CD4-positive, alpha-beta T cell (primary cell): ENCODE measurements around the gene KRT74. TPM values are rescaled to one million over a fixed set of nuclear protein-coding genes. Genes with fewer than 3 reads are reported as not detected.

ENCODE experiments used
- ATAC-seq: fragments of 200-7000 bp; cut with Tn5 transposase; one replicate; pipeline ENCODE4 v1.10.0; 2022; ENCODE audit warnings: mild to moderate bottlenecking; ENCODE audit not compliant: poor library complexity
- CTCF ChIA-PET: fragments of 350-600 bp; sonication (Branson Sonifier 250); formaldehyde crosslinking; loops from one replicate; lab custom pipeline; 2021; ENCODE audit warnings: antibody characterized with exemption, inconsistent platforms; lab: Charles Lee
- POLR2A ChIA-PET: fragments of 350-600 bp; sonication (Branson Sonifier 250); formaldehyde crosslinking; loops from one replicate; lab custom pipeline; 2021; ENCODE audit warnings: antibody characterized with exemption, inconsistent platforms; lab: Charles Lee
- DNase-seq, 14 experiments: peaks; one replicate each; pipeline ENCODE4 v3.0.0-alpha.2; 2013 to 2020; ENCODE audit warnings: mixed read lengths in 2 of 14
- H3K27ac ChIP-seq, 2 donors: one replicate each; pipeline versions ENCODE4 v1.5.1 to v1.7.0; 2013; ENCODE audit warnings: low read length in 2 of 2, low read depth in 1 of 2, mild to moderate bottlenecking in 1 of 2
- H3K27me3 ChIP-seq, 2 experiments: 1 replicate in 1 of 2; 2 replicates in 1 of 2; pipeline versions ENCODE4 v1.6.1 to v1.7.0; 2013; ENCODE audit warnings: low read length in 2 of 2, control low read depth in 1 of 2, mild to moderate bottlenecking in 1 of 2, moderate library complexity in 1 of 2; ENCODE audit not compliant: insufficient read depth in 2 of 2, control insufficient read depth in 1 of 2
- H3K36me3 ChIP-seq: one replicate; pipeline ENCODE4 v1.6.1; 2013; ENCODE audit warnings: low read length, control low read depth; ENCODE audit not compliant: insufficient read depth
- H3K4me1 ChIP-seq: one replicate; pipeline ENCODE4 v1.6.1; 2013; ENCODE audit warnings: low read length, control low read depth; ENCODE audit not compliant: insufficient read depth
- H3K4me3 ChIP-seq: one replicate; pipeline ENCODE4 v1.5.1; 2013; ENCODE audit warnings: mild to moderate bottlenecking, low read length, moderate library complexity
- H3K9me3 ChIP-seq, 2 experiments: 1 replicate in 1 of 2; 2 replicates in 1 of 2; pipeline versions ENCODE4 v1.6.1 to v1.7.0; 2013; ENCODE audit warnings: low read length in 2 of 2, mild to moderate bottlenecking in 2 of 2, control low read depth in 1 of 2, moderate library complexity in 1 of 2; ENCODE audit not compliant: control insufficient read depth in 1 of 2, insufficient read depth in 1 of 2
- H3K27ac Mint-ChIP-seq: one replicate; pipeline ENCODE4 v1.8.0; 2020; ENCODE audit warnings: mixed read lengths
- H3K27me3 Mint-ChIP-seq: one replicate; pipeline ENCODE4 v1.8.0; 2021; ENCODE audit warnings: mixed read lengths
- H3K36me3 Mint-ChIP-seq: one replicate; pipeline ENCODE4 v1.8.0; 2021; ENCODE audit warnings: low read depth, mixed read lengths
- H3K4me1 Mint-ChIP-seq: one replicate; pipeline ENCODE4 v1.8.0; 2021; ENCODE audit warnings: low read depth, mixed read lengths
- H3K4me3 Mint-ChIP-seq: one replicate; pipeline ENCODE4 v1.8.0; 2020; ENCODE audit warnings: mild to moderate bottlenecking, mixed read lengths
- H3K9me3 Mint-ChIP-seq: one replicate; pipeline ENCODE4 v1.8.0; 2020; ENCODE audit warnings: mixed read lengths
- CTCF ChIP-seq: fragments of 200-600 bp; IDR thresholded peaks from one replicate; pipeline ENCODE4 v1.8.0; 2022; ENCODE audit warnings: antibody characterized with exemption, mild to moderate bottlenecking
- intact Hi-C, 2 experiments: fragments of 100-400 bp; cut with DNase I in 1 of 2; cut with micrococcal nuclease in 1 of 2; formaldehyde crosslinking; loops; one replicate each; pipeline versions ENCODE4 v1.15.1 to v1.9.0; 2023 to 2025; cut with DNase I, micrococcal nuclease
- total RNA-seq, 174 experiments: library from RNA in 2 of 174; stranded (reverse) in 2 of 174; gene quantifications; one replicate each; pipeline ENCODE4 v1.2.3 and lab custom pipeline; 2021 to 2026

The KRT74 gene
- total RNA-seq, 2 experiments from 2014 or later = 0.30 to 0.34 TPM

DNA sequence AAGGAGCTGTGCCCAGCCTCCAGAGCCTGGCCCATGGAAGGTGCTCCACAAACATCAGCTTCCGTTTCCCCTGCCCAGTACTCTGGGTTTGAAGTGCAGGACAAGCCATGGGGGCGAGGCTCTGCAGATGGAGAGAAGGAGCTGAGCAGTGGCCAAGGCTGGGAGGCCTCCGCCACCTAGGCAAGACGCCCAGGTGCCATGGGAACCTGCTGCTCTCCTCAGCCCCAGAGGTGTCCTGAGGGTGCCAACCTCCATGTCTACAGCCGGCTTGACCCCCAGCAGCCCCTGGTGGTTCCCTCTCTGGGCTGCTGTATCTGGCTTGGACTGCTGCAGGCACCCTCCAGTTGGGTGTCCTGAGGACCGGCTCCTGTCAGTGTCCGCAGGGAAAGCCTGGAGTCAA lies 33.1 kb downstream of the KRT74 start:
- Histone ChIP-seq H3K4me1 (no peaks in the 10 kb centered on the region), H3K27ac (no peak overlapping the region), H3K4me3 (no peak overlapping the region), H3K9me3 (no peaks in the 10 kb centered on the region), H3K27me3 (peaks cover 0 to 3% of the 10 kb centered on the region in 2 experiments), H3K36me3 (no peaks in the 10 kb centered on the region)
- Mint-ChIP-seq H3K27ac (no peak overlapping the region), H3K4me3 (no peak overlapping the region), H3K4me1 (no peaks in the 10 kb centered on the region), H3K36me3 (no peaks in the 10 kb centered on the region), H3K9me3 (no peaks in the 10 kb centered on the region), H3K27me3 (no peaks in the 10 kb centered on the region)
- no peak for TF ChIP-seq CTCF
- POLR2A ChIA-PET = no interaction called here
- CTCF ChIA-PET = no interaction called here
- intact Hi-C loops = no loop called here
- DNase-seq (no peak), ATAC-seq (no peak)

DNA sequence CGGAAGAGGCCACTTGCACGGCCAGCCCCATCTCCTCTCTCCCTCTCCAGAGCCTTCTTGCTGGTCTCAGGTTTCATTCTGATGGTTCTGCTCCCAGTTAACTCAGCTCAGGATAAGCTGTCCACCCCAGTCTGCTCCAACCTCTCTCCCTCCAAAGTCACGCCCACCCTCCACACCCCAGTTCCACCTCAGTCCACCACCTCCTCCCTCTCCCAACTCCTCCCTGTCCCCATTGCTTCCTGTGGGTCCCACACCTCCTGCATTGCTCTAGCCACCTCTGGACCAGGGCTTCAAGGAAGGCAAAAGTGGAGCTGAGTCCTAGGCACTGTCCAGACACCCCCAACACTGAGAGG lies 33.8 kb downstream of the KRT74 start:
- DNase-seq = no peak
- no peak overlapping the region for H3K4me3 ChIP-seq
- no peaks in the 10 kb centered on the region for H3K9me3 Mint-ChIP-seq
- ATAC-seq = no peak
- no peaks in the 10 kb centered on the region for H3K36me3 ChIP-seq
- POLR2A ChIA-PET = no interaction called here
- H3K4me1 Mint-ChIP-seq = no peaks in the 10 kb centered on the region
- no peaks in the 10 kb centered on the region for H3K9me3 ChIP-seq
- no peaks in the 10 kb centered on the region for H3K27me3 Mint-ChIP-seq
- CTCF ChIA-PET = no interaction called here
- H3K27me3 ChIP-seq = peaks cover 0 to 3% of the 10 kb centered on the region in 2 experiments
- intact Hi-C loops = no loop called here
- no peaks in the 10 kb centered on the region for H3K4me1 ChIP-seq
- H3K27ac ChIP-seq = no peak overlapping the region
- no peaks in the 10 kb centered on the region for H3K36me3 Mint-ChIP-seq
- no peak overlapping the region for H3K4me3 Mint-ChIP-seq
- no peak overlapping the region for H3K27ac Mint-ChIP-seq
- no peak for TF ChIP-seq CTCF

DNA sequence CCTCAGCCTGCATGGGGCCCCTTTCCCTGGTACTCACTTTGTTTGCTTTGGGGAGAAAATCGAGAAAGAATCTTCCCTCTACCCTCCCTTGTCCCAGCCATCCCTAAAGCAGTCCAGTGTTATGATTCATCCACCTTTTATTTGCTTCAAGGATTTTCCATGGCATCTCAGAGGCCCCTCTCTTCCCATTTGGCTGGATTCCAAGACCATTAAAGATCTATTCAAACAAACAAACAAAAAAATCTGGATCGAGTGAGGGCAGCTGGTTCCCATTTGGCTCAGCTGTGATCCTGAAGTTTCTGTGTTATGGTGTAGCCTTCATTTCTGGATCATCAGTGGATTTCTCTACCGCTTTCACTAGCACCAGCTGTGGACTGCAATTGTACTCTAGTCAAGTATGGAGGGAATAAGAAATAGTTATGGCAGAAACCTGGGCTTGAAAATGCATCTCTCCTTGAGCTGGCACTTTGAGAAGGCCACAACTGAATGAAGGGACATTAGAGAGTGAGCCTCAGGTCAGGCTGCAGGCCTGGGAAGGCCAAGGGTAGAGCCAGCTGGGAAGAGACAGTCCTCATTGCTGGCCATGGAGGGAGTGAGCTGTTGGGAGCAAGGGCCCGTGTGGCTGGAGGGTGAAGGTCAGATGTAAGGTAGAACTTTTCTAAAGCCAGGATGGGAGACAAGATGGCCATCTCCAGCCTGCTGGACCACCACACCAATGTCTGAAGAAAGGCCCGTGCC lies 34.4 kb downstream of the KRT74 start:
- intact Hi-C loops = no loop called here
- Histone ChIP-seq H3K27ac (no peak overlapping the region), H3K4me3 (no peak overlapping the region), H3K36me3 (no peaks in the 10 kb centered on the region), H3K27me3 (no peaks in the 10 kb centered on the region), H3K9me3 (no peaks in the 10 kb centered on the region), H3K4me1 (no peaks in the 10 kb centered on the region)
- CTCF ChIA-PET = no interaction called here
- no peak overlapping the region for H3K4me3 Mint-ChIP-seq
- H3K36me3 Mint-ChIP-seq = no peaks in the 10 kb centered on the region
- H3K4me1 Mint-ChIP-seq = no peaks in the 10 kb centered on the region
- no peak overlapping the region for H3K27ac Mint-ChIP-seq
- H3K9me3 Mint-ChIP-seq = no peaks in the 10 kb centered on the region
- POLR2A ChIA-PET = no interaction called here
- TF ChIP-seq CTCF = no peak
- no peak for DNase-seq
- no peak for ATAC-seq
- no peaks in the 10 kb centered on the region for H3K27me3 Mint-ChIP-seq
